SU-DHL-6 (cell line): ENCODE results near the gene ICAM1.

Experiments
- EZH2phosphoT487 ChIP-seq: fragments of 200-600 bp; sonication (generic), shearing (Covaris generic); conservative IDR thresholded peaks from 2 replicates; pipeline ENCODE4 v1.6.1; 2018; ENCODE audit warnings: mild to moderate bottlenecking, antibody characterized with exemption, low read length, moderate library complexity, mixed read lengths
- TF ChIP-seq, protein P1 (sequence below): fragments of 200-600 bp; sonication (generic); IDR thresholded peaks from one replicate; pipeline ENCODE4 v1.5.1; 2017; ENCODE audit warnings: antibody characterized with exemption, mild to moderate bottlenecking, low read length, moderate library complexity; ENCODE audit not compliant: insufficient read depth, poor library complexity, severe bottlenecking

DNA sequence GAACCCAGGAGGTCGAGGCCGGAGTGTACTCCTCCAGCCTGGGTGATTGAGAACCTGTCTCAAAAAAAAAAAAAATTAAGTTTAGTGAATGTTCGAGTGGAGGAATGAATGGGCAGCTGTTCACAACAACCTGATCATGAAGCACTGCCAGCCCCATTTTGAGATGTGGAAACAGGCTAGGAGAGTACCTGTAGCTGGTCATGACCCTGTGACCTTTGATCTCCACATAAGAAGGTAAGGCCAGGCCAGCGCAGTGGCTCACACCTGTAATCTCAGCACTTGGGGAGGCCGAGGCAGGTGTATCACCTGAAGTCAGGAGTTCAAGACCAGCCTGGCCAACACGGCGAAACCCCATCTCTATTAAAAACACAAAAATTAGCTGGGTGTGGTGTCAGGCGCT lies 54.8 kb downstream of the ICAM1 start:
- TF ChIP-seq, protein P1, sequence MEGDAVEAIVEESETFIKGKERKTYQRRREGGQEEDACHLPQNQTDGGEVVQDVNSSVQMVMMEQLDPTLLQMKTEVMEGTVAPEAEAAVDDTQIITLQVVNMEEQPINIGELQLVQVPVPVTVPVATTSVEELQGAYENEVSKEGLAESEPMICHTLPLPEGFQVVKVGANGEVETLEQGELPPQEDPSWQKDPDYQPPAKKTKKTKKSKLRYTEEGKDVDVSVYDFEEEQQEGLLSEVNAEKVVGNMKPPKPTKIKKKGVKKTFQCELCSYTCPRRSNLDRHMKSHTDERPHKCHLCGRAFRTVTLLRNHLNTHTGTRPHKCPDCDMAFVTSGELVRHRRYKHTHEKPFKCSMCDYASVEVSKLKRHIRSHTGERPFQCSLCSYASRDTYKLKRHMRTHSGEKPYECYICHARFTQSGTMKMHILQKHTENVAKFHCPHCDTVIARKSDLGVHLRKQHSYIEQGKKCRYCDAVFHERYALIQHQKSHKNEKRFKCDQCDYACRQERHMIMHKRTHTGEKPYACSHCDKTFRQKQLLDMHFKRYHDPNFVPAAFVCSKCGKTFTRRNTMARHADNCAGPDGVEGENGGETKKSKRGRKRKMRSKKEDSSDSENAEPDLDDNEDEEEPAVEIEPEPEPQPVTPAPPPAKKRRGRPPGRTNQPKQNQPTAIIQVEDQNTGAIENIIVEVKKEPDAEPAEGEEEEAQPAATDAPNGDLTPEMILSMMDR: no peak
- TF ChIP-seq EZH2phosphoT487: no peak
